HepG2 (cell line): ENCODE results near the gene PHKG2. TPM values are rescaled to one million over a fixed set of nuclear protein-coding genes. Genes with fewer than 3 reads are reported as not detected.

ENCODE experiments used
- ATAC-seq: fragments of 200-7000 bp; cut with Tn5 transposase; 3 replicates; pipeline ENCODE4 v1.9.1; 2020; ENCODE audit warnings: mild to moderate bottlenecking, moderate library complexity
- BruUV-seq: library from RNA; stranded (reverse); fragments of 400-500 nt; replicated peaks from 2 replicates; lab custom pipeline; 2021; lab: Mats Ljungman, UMichigan
- CTCF ChIA-PET: fragments of 300-600 bp; formaldehyde crosslinking; extraction: SDS; loops from one replicate; lab custom pipeline; 2021; ENCODE audit warnings: low total read pairs, inconsistent platforms, low intra/inter-chr PET ratio; lab: Yijun Ruan, JAX
- POLR2A ChIA-PET: fragments of 350-600 bp; sonication (Branson Sonifier 250); formaldehyde crosslinking; loops from one replicate; lab custom pipeline; 2020; ENCODE audit warnings: antibody characterized with exemption, inconsistent platforms; lab: Yijun Ruan, JAX
- DNase-seq: peaks from one replicate; pipeline ENCODE4 v3.0.0-alpha.2; 2015; ENCODE audit warnings: low spot score
- FAIRE-seq: peaks from 3 replicates; lab custom pipeline; 2011; peaks lifted over from hg19 to GRCh38; lab: Jason Lieb, UNC
- H2AFZ ChIP-seq: one replicate; pipeline ENCODE4 v1.6.1; 2011; ENCODE audit warnings: low read length, inconsistent platforms
- H3K27ac ChIP-seq: fragments of 300-600 bp; 3 replicates; pipeline ENCODE4 v1.8.0; 2011; ENCODE audit warnings: mixed run types, mild to moderate bottlenecking, mixed read lengths, low read length, inconsistent platforms; ENCODE audit not compliant: insufficient read depth; ENCODE audit errors: extremely low read length
- H3K27me3 ChIP-seq, 2 experiments: fragments of 200-600 bp in 1 of 2; 2 replicates in 1 of 2; 3 replicates in 1 of 2; pipeline versions ENCODE4 v1.6.0 to v1.8.0; 2011; ENCODE audit warnings: low read length in 2 of 2, mild to moderate bottlenecking in 2 of 2, moderate library complexity in 2 of 2, inconsistent platforms in 1 of 2; ENCODE audit not compliant: insufficient read depth in 2 of 2, control insufficient read depth in 1 of 2
- H3K36me3 ChIP-seq, 2 experiments: fragments of 200-600 bp in 1 of 2; replicated peaks in 1 of 2; 2 replicates in 1 of 2; 3 replicates in 1 of 2; pipeline versions ENCODE4 v1.5.1 to v1.8.0; 2011; ENCODE audit warnings: low read length in 2 of 2, inconsistent platforms in 1 of 2; ENCODE audit not compliant: insufficient read depth in 2 of 2, control insufficient read depth in 1 of 2
- H3K4me1 ChIP-seq: 2 replicates; pipeline ENCODE4 v1.5.1; 2012; ENCODE audit warnings: low read length, inconsistent platforms; ENCODE audit not compliant: insufficient read depth
- H3K4me2 ChIP-seq: 2 replicates; pipeline ENCODE4 v1.6.0; 2011; ENCODE audit warnings: low read depth, low read length, inconsistent platforms
- H3K4me3 ChIP-seq, 3 experiments: fragments of 200-600 bp in 1 of 3; sonication (generic), shearing (Covaris generic) in 1 of 3; replicated peaks in 1 of 3; 2 replicates each; pipeline ENCODE4 v1.5.1; 2011 to 2016; ENCODE audit warnings: low read length in 3 of 3, inconsistent platforms in 2 of 3, low read depth in 2 of 3, mild to moderate bottlenecking in 2 of 3, control low read depth in 1 of 3, mixed read lengths in 1 of 3; ENCODE audit not compliant: insufficient read depth in 1 of 3
- H3K79me2 ChIP-seq: one replicate; pipeline ENCODE4 v1.6.1; 2011; ENCODE audit warnings: low read length, inconsistent platforms; ENCODE audit not compliant: insufficient read depth
- H3K9ac ChIP-seq: 2 replicates; pipeline ENCODE4 v1.6.0; 2011; ENCODE audit warnings: mild to moderate bottlenecking, low read depth, low read length, inconsistent platforms; ENCODE audit not compliant: insufficient read depth
- H3K9me3 ChIP-seq: 2 replicates; pipeline ENCODE4 v1.5.1; 2012; ENCODE audit warnings: mild to moderate bottlenecking, low read length
- H4K20me1 ChIP-seq: 2 replicates; pipeline ENCODE4 v1.6.0; 2011; ENCODE audit warnings: inconsistent platforms, mild to moderate bottlenecking, low read length, moderate library complexity; ENCODE audit not compliant: insufficient read depth
- CEBPB ChIP-seq: IDR thresholded peaks from 2 replicates; pipeline ENCODE4 v1.6.1; 2011; ENCODE audit warnings: low read depth, low read length, improper control_type of control experiment, borderline replicate concordance
- CHD2 ChIP-seq: IDR thresholded peaks from 2 replicates; pipeline ENCODE4 v1.6.1; 2011; ENCODE audit warnings: low read depth, low read length, improper control_type of control experiment
- ELF4 ChIP-seq: sonication (generic); formaldehyde crosslinking; IDR thresholded peaks from 2 replicates; pipeline ENCODE4 v1.5.0; 2020; ENCODE audit warnings: missing genetic modification reagents, mild to moderate bottlenecking, moderate library complexity, borderline replicate concordance
- HNRNPH1 ChIP-seq: fragments of 200-400 bp; formaldehyde crosslinking; optimal IDR thresholded peaks from 2 replicates; pipeline ENCODE3; 2017; ENCODE audit warnings: mild to moderate bottlenecking, low read depth, low read length
- MAF1 ChIP-seq: sonication (generic); formaldehyde crosslinking; IDR thresholded peaks from 2 replicates; pipeline ENCODE4 v1.5.0; 2020; ENCODE audit warnings: missing genetic modification reagents, borderline replicate concordance
- MEF2D ChIP-seq: sonication (generic); formaldehyde crosslinking; IDR thresholded peaks from 2 replicates; pipeline ENCODE4 v1.5.1; 2020; ENCODE audit warnings: mild to moderate bottlenecking, missing genetic modification reagents
- NKX3-1 ChIP-seq: sonication (generic); formaldehyde crosslinking; IDR thresholded peaks from 2 replicates; pipeline ENCODE4 v1.5.0; 2020; ENCODE audit warnings: missing genetic modification reagents
- NR1H2 ChIP-seq: sonication (generic); formaldehyde crosslinking; IDR thresholded peaks from 2 replicates; pipeline ENCODE4 v1.8.1; 2022; ENCODE audit warnings: low read depth, missing genetic modification reagents, borderline replicate concordance
- POLR2G ChIP-seq: fragments of 200-400 bp; formaldehyde crosslinking; IDR thresholded peaks from 2 replicates; pipeline ENCODE4 v1.6.1; 2018; ENCODE audit warnings: mild to moderate bottlenecking, low read depth, low read length, moderate library complexity
- RBFOX2 ChIP-seq: fragments of 200-400 bp; formaldehyde crosslinking; IDR thresholded peaks from 2 replicates; pipeline ENCODE4 v1.6.1; 2017; ENCODE audit warnings: low read depth, mild to moderate bottlenecking, low read length
- RBM22 ChIP-seq: fragments of 200-400 bp; formaldehyde crosslinking; optimal IDR thresholded peaks from 2 replicates; pipeline ENCODE3; 2017; ENCODE audit warnings: mild to moderate bottlenecking, low read length, moderate library complexity
- TBX2 ChIP-seq: sonication (generic); formaldehyde crosslinking; IDR thresholded peaks from 2 replicates; pipeline ENCODE4 v1.5.0; 2020; ENCODE audit warnings: missing genetic modification reagents, mild to moderate bottlenecking, borderline replicate concordance
- TGIF2 ChIP-seq: IDR thresholded peaks from 2 replicates; pipeline ENCODE4 v1.6.1; 2016; ENCODE audit warnings: control low read depth, missing compliant biosample characterization
- ZFYVE20 ChIP-seq: sonication (generic); formaldehyde crosslinking; IDR thresholded peaks from 2 replicates; pipeline ENCODE4 v1.8.0; 2023; ENCODE audit warnings: low read depth, mild to moderate bottlenecking, moderate library complexity, missing genetic modification reagents, borderline replicate concordance
- ZNF12 ChIP-seq: sonication (generic); formaldehyde crosslinking; IDR thresholded peaks from 2 replicates; pipeline ENCODE4 v1.5.0; 2020; ENCODE audit warnings: missing genetic modification reagents
- ZNF33A ChIP-seq: sonication (generic); formaldehyde crosslinking; IDR thresholded peaks from 2 replicates; pipeline ENCODE4 v1.5.1; 2020; ENCODE audit warnings: missing genetic modification reagents, mild to moderate bottlenecking, moderate library complexity, borderline replicate concordance
- ZNF451 ChIP-seq: sonication (generic); formaldehyde crosslinking; IDR thresholded peaks from 2 replicates; pipeline ENCODE4 v1.5.0; 2020; ENCODE audit warnings: mild to moderate bottlenecking, missing genetic modification reagents
- ZNF577 ChIP-seq: sonication (generic); formaldehyde crosslinking; IDR thresholded peaks from 2 replicates; pipeline ENCODE4 v1.4.0; 2020; ENCODE audit warnings: mild to moderate bottlenecking, low read depth, missing genetic modification reagents, borderline replicate concordance
- ZNF660 ChIP-seq: sonication (generic); formaldehyde crosslinking; IDR thresholded peaks from 2 replicates; pipeline ENCODE4 v1.5.1; 2020; ENCODE audit warnings: mild to moderate bottlenecking, low read depth, missing genetic modification reagents, borderline replicate concordance
- ZNF883 ChIP-seq: sonication (generic); formaldehyde crosslinking; IDR thresholded peaks from 2 replicates; pipeline ENCODE4 v1.5.1; 2020; ENCODE audit warnings: mild to moderate bottlenecking, missing genetic modification reagents; ENCODE audit errors: not compliant biosample characterization
- WGBS: methylation state at CpG from one replicate; pipeline ENCODE4 v1.1.6; 2017; ENCODE audit warnings: low lambda C conversion rate; 5-methylcytosine and 5-hydroxymethylcytosine counted together
- in situ Hi-C: cut with HindIII; loops from 2 replicates; pipeline ENCODE4 v1.10.0; 2017; ENCODE audit warnings: low pct_unique_long_range_greater_than_20kb; ENCODE audit not compliant: extremely low pct_ligation_motif_present
- intact Hi-C: fragments of 100-400 bp; cut with micrococcal nuclease; formaldehyde crosslinking; loops from one replicate; pipeline ENCODE4 v1.10.0; 2022; ENCODE audit not compliant: unreplicated experiment
- polyA plus RNA-seq, 8 experiments: library from polyadenylated mRNA; depleted of rRNA in 3 of 8; stranded (reverse) in 7 of 8; unstranded in 1 of 8; fragments of >200 nt; fragmentation: Illumina TruSeq in 4 of 8; extraction: Trizol in 4 of 8; gene quantifications; 2 replicates each; pipeline versions ENCODE4 v1.2.1 to v1.2.3, GENCODE V29; 2011 to 2016; ENCODE audit warnings: low read depth in 4 of 8, missing spikeins in 1 of 8, mixed read lengths in 1 of 8; ENCODE audit not compliant: insufficient read depth in 1 of 8
- total RNA-seq, 5 experiments: library from RNA; depleted of rRNA; stranded (reverse); fragments of >200 nt; fragmentation: Illumina TruSeq; extraction: Trizol; gene quantifications; 2 replicates each; pipeline ENCODE4 v1.2.3, GENCODE V29; 2016; ENCODE audit warnings: low read depth in 1 of 5
- TF ChIP-seq, protein P1 (sequence below): sonication (generic); formaldehyde crosslinking; IDR thresholded peaks from 2 replicates; pipeline ENCODE4 v1.4.0; 2020; ENCODE audit warnings: missing genetic modification reagents

Gene PHKG2
- total and polyA plus RNA-seq, 2 of the 13 experiments (the other 11 are each of a cell fraction or from before 2014, with no cell fraction given) = 37.4 to 42.1 TPM

DNA sequence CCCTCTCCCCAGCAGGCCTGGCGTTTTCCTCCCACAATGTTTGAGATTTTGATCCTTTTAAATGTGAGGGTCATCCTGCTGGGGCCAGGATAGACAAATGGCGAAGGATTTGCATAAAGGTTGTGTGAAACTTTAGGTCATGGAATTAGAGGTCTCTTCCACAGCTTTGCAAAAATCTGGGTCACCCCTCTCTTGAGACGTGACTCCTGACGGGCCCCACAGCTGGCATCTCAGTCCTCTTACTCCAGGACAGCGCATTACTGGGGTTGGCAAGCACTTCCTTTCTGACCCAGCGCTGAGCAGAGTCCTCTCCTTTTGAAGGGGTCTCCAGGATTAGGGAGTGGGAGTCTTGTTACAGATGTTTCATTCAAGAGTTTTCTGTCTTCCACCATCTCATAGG is 31.4 kb downstream of the PHKG2 start:
- DNase-seq (no peak), ATAC-seq (no peak), FAIRE-seq (no peak)
- ChIA-PET POLR2A (interaction anchor here (1.2 kb wide), 1 partner anchor 32 kb away, joined by 5 read pairs; the partner anchor contains the start of gene PHKG2), CTCF (no interaction called here)
- no peak overlapping the region for H3K4me3 ChIP-seq
- H4K20me1 ChIP-seq = no peaks in the 10 kb centered on the region; the same call in 1 of the 2 replicates
- H3K36me3 ChIP-seq = peaks cover 18 to 27% of the 10 kb centered on the region in 2 experiments
- in situ Hi-C loops = no loop called here
- H3K27me3 ChIP-seq = no peaks in the 10 kb centered on the region; a peak in 1 of 5 replicates
- peaks cover 33% of the 10 kb centered on the region for H3K4me1 ChIP-seq
- no peaks in the 10 kb centered on the region for H3K9me3 ChIP-seq
- no TSS peak for BruUV-seq
- WGBS = over 99% methylated on average over 6 of the region's 6 CpGs
- H3K9ac ChIP-seq = no peak overlapping the region
- intact Hi-C loops = loop anchor here (5.0 kb wide), 1 partner anchor 33 kb away; no protein-coding TSS in a partner anchor
- peaks cover 10% of the 10 kb centered on the region for H3K79me2 ChIP-seq
- H3K4me2 ChIP-seq = no peak overlapping the region
- H2AFZ ChIP-seq = no peak overlapping the region
- no peak overlapping the region for H3K27ac ChIP-seq
- peak; percentile 47 for TF ChIP-seq RBM22
- no peak for TF ChIP-seq NKX3-1 (CRISPR knock-in tag)
- TF ChIP-seq HNRNPH1 = no peak
- peak; percentile 57 for TF ChIP-seq POLR2G
- no peak for TF ChIP-seq ZNF33A
- TF ChIP-seq CEBPB = no peak
- 0 out of 2 replicates have a peak, but pooled peaks have one; percentile 3 for TF ChIP-seq TBX2
- TF ChIP-seq ELF4 (CRISPR knock-in tag) = no peak
- no peak for TF ChIP-seq ZFYVE20 (CRISPR knock-in tag)
- TF ChIP-seq ZNF660 (CRISPR knock-in tag) = no peak
- no peak for TF ChIP-seq ZNF451 (CRISPR knock-in tag)
- TF ChIP-seq TGIF2 (CRISPR knock-in tag) = no peak
- no peak for TF ChIP-seq ZNF12 (CRISPR knock-in tag)
- TF ChIP-seq MAF1 (CRISPR knock-in tag) = no peak
- no peak for TF ChIP-seq CHD2
- TF ChIP-seq ZNF577 (CRISPR knock-in tag) = no peak
- TF ChIP-seq ZNF883 = peak; percentile 11
- no peak for TF ChIP-seq RBFOX2
- TF ChIP-seq MEF2D (CRISPR knock-in tag) = no peak
- TF ChIP-seq NR1H2 (CRISPR knock-in tag) = 0 out of 2 replicates have a peak, but pooled peaks have one; percentile 25
- TF ChIP-seq, protein P1, sequence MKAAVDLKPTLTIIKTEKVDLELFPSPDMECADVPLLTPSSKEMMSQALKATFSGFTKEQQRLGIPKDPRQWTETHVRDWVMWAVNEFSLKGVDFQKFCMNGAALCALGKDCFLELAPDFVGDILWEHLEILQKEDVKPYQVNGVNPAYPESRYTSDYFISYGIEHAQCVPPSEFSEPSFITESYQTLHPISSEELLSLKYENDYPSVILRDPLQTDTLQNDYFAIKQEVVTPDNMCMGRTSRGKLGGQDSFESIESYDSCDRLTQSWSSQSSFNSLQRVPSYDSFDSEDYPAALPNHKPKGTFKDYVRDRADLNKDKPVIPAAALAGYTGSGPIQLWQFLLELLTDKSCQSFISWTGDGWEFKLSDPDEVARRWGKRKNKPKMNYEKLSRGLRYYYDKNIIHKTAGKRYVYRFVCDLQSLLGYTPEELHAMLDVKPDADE (CRISPR knock-in tag) = no peak
